Measurements from ENCODE around the gene NFASC.

DNA sequence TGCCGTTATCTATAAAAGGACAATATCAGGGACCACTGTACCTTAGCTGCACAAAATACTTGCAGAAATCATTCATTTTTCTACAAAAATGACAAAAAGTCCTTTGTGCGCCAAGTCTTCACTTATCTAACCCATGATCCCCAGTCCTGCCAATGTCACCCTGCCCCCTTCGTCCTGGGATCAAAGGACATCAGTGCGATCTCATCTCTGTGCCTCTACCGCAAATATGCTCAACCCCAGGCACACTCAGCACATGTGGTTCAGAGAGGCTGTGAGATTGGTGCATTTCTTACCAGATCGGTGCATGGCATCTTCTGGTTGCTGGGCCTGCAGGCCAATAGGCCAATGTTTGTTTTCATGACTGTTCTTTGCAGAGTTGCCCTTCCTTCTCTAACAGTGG is 72.8 kb downstream of the NFASC start:
- TF ChIP-seq EZH2 (IDR thresholded peaks at IDR 0.05; ENCODE audit: insufficient read depth, poor library complexity, severe bottlenecking) (no peak), EZH2phosphoT487 (IDR thresholded peaks at IDR 0.05; ENCODE audit: insufficient read depth, low read depth) (no peak)

Measured in GM23248 (cell line).